Subcutaneous abdominal adipose tissue (tissue), 5 donors: ENCODE measurements around the gene CCDC141.

Source experiments
- H3K27ac ChIP-seq: one replicate; pipeline ENCODE4 v1.7.0; 2013; ENCODE audit warnings: low read depth, mild to moderate bottlenecking, inconsistent platforms, low read length, moderate library complexity
- H3K27me3 ChIP-seq, 5 donors: one replicate each; pipeline ENCODE4 v1.7.0; 2013; ENCODE audit warnings: low read length in 5 of 5, inconsistent platforms in 1 of 5; ENCODE audit not compliant: control insufficient read depth in 5 of 5, insufficient read depth in 4 of 5
- H3K36me3 ChIP-seq, 5 donors: one replicate each; pipeline ENCODE4 v1.7.0; 2013; ENCODE audit warnings: low read length in 5 of 5; ENCODE audit not compliant: control insufficient read depth in 5 of 5, insufficient read depth in 5 of 5
- H3K4me1 ChIP-seq, 5 donors: one replicate each; pipeline ENCODE4 v1.7.0; 2013; ENCODE audit warnings: low read length in 5 of 5, mild to moderate bottlenecking in 3 of 5, moderate library complexity in 1 of 5; ENCODE audit not compliant: control insufficient read depth in 5 of 5, insufficient read depth in 5 of 5
- H3K4me3 ChIP-seq, 5 donors: one replicate each; pipeline ENCODE4 v1.7.0; 2013; ENCODE audit warnings: low read length in 5 of 5, low read depth in 1 of 5
- H3K9ac ChIP-seq, 5 donors: one replicate each; pipeline ENCODE4 v1.7.0; 2013; ENCODE audit warnings: low read length in 5 of 5, mild to moderate bottlenecking in 4 of 5, moderate library complexity in 3 of 5
- H3K9me3 ChIP-seq, 5 donors: one replicate each; pipeline ENCODE4 v1.7.0; 2013; ENCODE audit warnings: low read length in 5 of 5; ENCODE audit not compliant: control insufficient read depth in 5 of 5
- donor health status: healthy.
- donor health status: healthy.
- donor health status: healthy.
- donor health status: healthy.
- donor health status: healthy.

The CCDC141 gene

GRCh38 chr2:178920916-178921513 is 128.9 kb downstream of the CCDC141 start:
- Histone ChIP-seq H3K9ac (no peak overlapping the region), H3K27ac (no peak overlapping the region), H3K9me3 (no peaks in the 10 kb centered on the region), H3K27me3 (no peaks in the 10 kb centered on the region), H3K36me3 (no peaks in the 10 kb centered on the region), H3K4me3 (no peak overlapping the region), H3K4me1 (no peaks in the 10 kb centered on the region)

- Histone ChIP-seq H3K36me3 (no peaks in the 10 kb centered on the region), H3K4me1 (no peaks in the 10 kb centered on the region), H3K4me3 (no peak overlapping the region), H3K27ac (no peak overlapping the region), H3K9me3 (no peaks in the 10 kb centered on the region), H3K27me3 (no peaks in the 10 kb centered on the region), H3K9ac (no peak overlapping the region)
Observed at GRCh38 chr2:178917555-178917954, 132.4 kb downstream of the CCDC141 start.

- H3K27ac ChIP-seq, result no peak overlapping the region
- H3K4me3 ChIP-seq, result no peak overlapping the region
- no peaks in the 10 kb centered on the region for H3K27me3 ChIP-seq
- H3K4me1 ChIP-seq, result no peaks in the 10 kb centered on the region
- no peaks in the 10 kb centered on the region for H3K9me3 ChIP-seq
- H3K36me3 ChIP-seq, result no peaks in the 10 kb centered on the region
- H3K9ac ChIP-seq, result no peak overlapping the region
Observed at GRCh38 chr2:178915423-178916173, 134.3 kb downstream of the CCDC141 start.

- Histone ChIP-seq H3K9me3 (no peaks in the 10 kb centered on the region), H3K4me1 (no peaks in the 10 kb centered on the region), H3K9ac (no peak overlapping the region), H3K36me3 (no peaks in the 10 kb centered on the region), H3K27ac (no peak overlapping the region), H3K4me3 (no peak overlapping the region), H3K27me3 (no peaks in the 10 kb centered on the region)
Observed at GRCh38 chr2:178914259-178914849, 135.6 kb downstream of the CCDC141 start.

- no peaks in the 10 kb centered on the region for H3K9me3 ChIP-seq
- H3K4me1 ChIP-seq, result no peaks in the 10 kb centered on the region
- H3K36me3 ChIP-seq, result no peaks in the 10 kb centered on the region
- H3K27ac ChIP-seq, result no peak overlapping the region
- no peaks in the 10 kb centered on the region for H3K27me3 ChIP-seq
- no peak overlapping the region for H3K4me3 ChIP-seq
- H3K9ac ChIP-seq, result no peak overlapping the region
Observed at GRCh38 chr2:178913049-178913441, 136.9 kb downstream of the CCDC141 start.

GRCh38 chr2:178912416-178913048 is 137.4 kb downstream of the CCDC141 start:
- Histone ChIP-seq H3K9me3 (no peaks in the 10 kb centered on the region), H3K9ac (no peak overlapping the region), H3K4me1 (no peaks in the 10 kb centered on the region), H3K4me3 (no peak overlapping the region), H3K36me3 (no peaks in the 10 kb centered on the region), H3K27me3 (no peaks in the 10 kb centered on the region), H3K27ac (no peak overlapping the region)

- Histone ChIP-seq H3K4me3 (no peak overlapping the region), H3K9ac (no peak overlapping the region), H3K9me3 (no peaks in the 10 kb centered on the region), H3K27ac (no peak overlapping the region), H3K36me3 (no peaks in the 10 kb centered on the region), H3K4me1 (no peaks in the 10 kb centered on the region), H3K27me3 (no peaks in the 10 kb centered on the region)
Observed at GRCh38 chr2:178911039-178911438, 138.9 kb downstream of the CCDC141 start.

GRCh38 chr2:178910005-178910404 is 139.9 kb downstream of the CCDC141 start:
- H3K27me3 ChIP-seq, result no peaks in the 10 kb centered on the region
- no peak overlapping the region for H3K4me3 ChIP-seq
- no peak overlapping the region for H3K27ac ChIP-seq
- H3K9ac ChIP-seq, result no peak overlapping the region
- no peaks in the 10 kb centered on the region for H3K36me3 ChIP-seq
- no peaks in the 10 kb centered on the region for H3K4me1 ChIP-seq
- no peaks in the 10 kb centered on the region for H3K9me3 ChIP-seq

- H3K36me3 ChIP-seq, result no peaks in the 10 kb centered on the region
- H3K9ac ChIP-seq, result no peak overlapping the region
- H3K4me3 ChIP-seq, result no peak overlapping the region
- no peaks in the 10 kb centered on the region for H3K4me1 ChIP-seq
- H3K27ac ChIP-seq, result no peak overlapping the region
- no peaks in the 10 kb centered on the region for H3K9me3 ChIP-seq
- H3K27me3 ChIP-seq, result no peaks in the 10 kb centered on the region
Observed at GRCh38 chr2:178909507-178909906, 140.4 kb downstream of the CCDC141 start.

GRCh38 chr2:178908810-178909209 is 141.1 kb downstream of the CCDC141 start:
- H3K9me3 ChIP-seq, result no peaks in the 10 kb centered on the region
- no peaks in the 10 kb centered on the region for H3K36me3 ChIP-seq
- no peak overlapping the region for H3K27ac ChIP-seq
- H3K4me3 ChIP-seq, result no peak overlapping the region
- no peaks in the 10 kb centered on the region for H3K27me3 ChIP-seq
- no peaks in the 10 kb centered on the region for H3K4me1 ChIP-seq
- no peak overlapping the region for H3K9ac ChIP-seq
